Endodermal cell (in vitro differentiated cells): ENCODE results near the gene B3GALNT2. TPM values are rescaled to one million over a fixed set of nuclear protein-coding genes. Genes with fewer than 3 reads are reported as not detected.

Experiments used
- DNase-seq: peaks from one replicate; pipeline ENCODE4 v3.0.0-alpha.2; 2017
- H3K27ac ChIP-seq: 2 replicates; pipeline ENCODE4 v1.5.1; 2013; ENCODE audit warnings: mild to moderate bottlenecking, low read depth, low read length, moderate library complexity
- H3K27me3 ChIP-seq: 2 replicates; pipeline ENCODE4 v1.6.1; 2013; ENCODE audit warnings: mild to moderate bottlenecking, low read length, moderate library complexity; ENCODE audit not compliant: insufficient read depth, control insufficient read depth, poor library complexity, severe bottlenecking
- H3K36me3 ChIP-seq: 2 replicates; pipeline ENCODE4 v1.7.0; 2013; ENCODE audit warnings: mild to moderate bottlenecking, low read length, moderate library complexity; ENCODE audit not compliant: control insufficient read depth, insufficient read depth
- H3K4me1 ChIP-seq: one replicate; pipeline ENCODE4 v1.7.0; 2013; ENCODE audit warnings: low read length; ENCODE audit not compliant: control insufficient read depth, insufficient read depth
- H3K4me3 ChIP-seq: 2 replicates; pipeline ENCODE4 v1.5.1; 2013; ENCODE audit warnings: mild to moderate bottlenecking, low read length, moderate library complexity
- H3K9ac ChIP-seq: 2 replicates; pipeline ENCODE4 v1.6.1; 2013; ENCODE audit warnings: mild to moderate bottlenecking, low read length, moderate library complexity; ENCODE audit not compliant: poor library complexity, severe bottlenecking; ENCODE audit errors: extremely low read depth
- H3K9me3 ChIP-seq: 2 replicates; pipeline ENCODE4 v1.6.1; 2013; ENCODE audit warnings: mild to moderate bottlenecking, low read length, moderate library complexity; ENCODE audit not compliant: control insufficient read depth
- H3K27ac Mint-ChIP-seq: 2 replicates; pipeline ENCODE4 v1.8.0; 2020; ENCODE audit warnings: mixed read lengths
- H3K27me3 Mint-ChIP-seq: 2 replicates; pipeline ENCODE4 v1.8.0; 2021; ENCODE audit warnings: mild to moderate bottlenecking, mixed read lengths; ENCODE audit not compliant: insufficient read depth
- H3K36me3 Mint-ChIP-seq: 2 replicates; pipeline ENCODE4 v1.8.0; 2020; ENCODE audit warnings: low read depth, mixed read lengths
- H3K4me1 Mint-ChIP-seq: 2 replicates; pipeline ENCODE4 v1.8.0; 2020; ENCODE audit warnings: mixed read lengths
- H3K4me3 Mint-ChIP-seq: 2 replicates; pipeline ENCODE4 v1.8.0; 2020; ENCODE audit warnings: mild to moderate bottlenecking, moderate library complexity, mixed read lengths
- H3K9me3 Mint-ChIP-seq: 2 replicates; pipeline ENCODE4 v1.8.0; 2020; ENCODE audit warnings: mild to moderate bottlenecking, mixed read lengths
- WGBS, 2 experiments: methylation state at CpG; one replicate each; pipeline versions ENCODE4 v1.1.5 to v1.1.7; 2013; ENCODE audit warnings: missing lambda C conversion rate in 2 of 2, mixed read lengths in 1 of 2; ENCODE audit not compliant: insufficient coverage in 1 of 2, insufficient read length in 1 of 2; 5-methylcytosine and 5-hydroxymethylcytosine counted together
- total RNA-seq, 2 donors: library from RNA; stranded (reverse); fragmentation: NEBNext Ultra II Directional in 1 of 2; extraction: Animal tissue kit (Norgen Biotek cat#: 25700) in 1 of 2; gene quantifications; 2 replicates in 1 of 2; 3 replicates in 1 of 2; pipeline ENCODE4 v1.2.1, GENCODE V29; 2021
- TF ChIP-seq, protein P1 (sequence below): fragments of 200-600 bp; sonication (generic); conservative IDR thresholded peaks from 2 replicates; pipeline ENCODE4 v1.5.0; 2021; ENCODE audit warnings: antibody characterized with exemption, mild to moderate bottlenecking

B3GALNT2 gene
- total RNA-seq, 2 donors from 2014 or later = 33.0 to 34.3 TPM

GRCh38 chr1:235502601-235503402 lies 1.4 kb downstream of the B3GALNT2 start:
- Histone ChIP-seq H3K27ac (no peak overlapping the region), H3K27me3 (no peaks in the 10 kb centered on the region), H3K9me3 (no peaks in the 10 kb centered on the region), H3K9ac (peak overlapping the region; percentile 58), H3K4me3 (peak overlapping the region; percentile 90), H3K36me3 (no peaks in the 10 kb centered on the region), H3K4me1 (no peaks in the 10 kb centered on the region)
- Mint-ChIP-seq H3K4me1 (peaks cover 16% of the 10 kb centered on the region), H3K27ac (peak overlapping the region; percentile 95), H3K27me3 (no peaks in the 10 kb centered on the region), H3K36me3 (peaks cover 3% of the 10 kb centered on the region), H3K4me3 (peak overlapping the region; percentile 88), H3K9me3 (no peaks in the 10 kb centered on the region)
- WGBS, 2 experiments = 26 to 38% methylated on average over 4 to 5 of the region's 5 CpGs
- no peak for DNase-seq
- TF ChIP-seq, protein P1, sequence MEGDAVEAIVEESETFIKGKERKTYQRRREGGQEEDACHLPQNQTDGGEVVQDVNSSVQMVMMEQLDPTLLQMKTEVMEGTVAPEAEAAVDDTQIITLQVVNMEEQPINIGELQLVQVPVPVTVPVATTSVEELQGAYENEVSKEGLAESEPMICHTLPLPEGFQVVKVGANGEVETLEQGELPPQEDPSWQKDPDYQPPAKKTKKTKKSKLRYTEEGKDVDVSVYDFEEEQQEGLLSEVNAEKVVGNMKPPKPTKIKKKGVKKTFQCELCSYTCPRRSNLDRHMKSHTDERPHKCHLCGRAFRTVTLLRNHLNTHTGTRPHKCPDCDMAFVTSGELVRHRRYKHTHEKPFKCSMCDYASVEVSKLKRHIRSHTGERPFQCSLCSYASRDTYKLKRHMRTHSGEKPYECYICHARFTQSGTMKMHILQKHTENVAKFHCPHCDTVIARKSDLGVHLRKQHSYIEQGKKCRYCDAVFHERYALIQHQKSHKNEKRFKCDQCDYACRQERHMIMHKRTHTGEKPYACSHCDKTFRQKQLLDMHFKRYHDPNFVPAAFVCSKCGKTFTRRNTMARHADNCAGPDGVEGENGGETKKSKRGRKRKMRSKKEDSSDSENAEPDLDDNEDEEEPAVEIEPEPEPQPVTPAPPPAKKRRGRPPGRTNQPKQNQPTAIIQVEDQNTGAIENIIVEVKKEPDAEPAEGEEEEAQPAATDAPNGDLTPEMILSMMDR = no peak

DNA sequence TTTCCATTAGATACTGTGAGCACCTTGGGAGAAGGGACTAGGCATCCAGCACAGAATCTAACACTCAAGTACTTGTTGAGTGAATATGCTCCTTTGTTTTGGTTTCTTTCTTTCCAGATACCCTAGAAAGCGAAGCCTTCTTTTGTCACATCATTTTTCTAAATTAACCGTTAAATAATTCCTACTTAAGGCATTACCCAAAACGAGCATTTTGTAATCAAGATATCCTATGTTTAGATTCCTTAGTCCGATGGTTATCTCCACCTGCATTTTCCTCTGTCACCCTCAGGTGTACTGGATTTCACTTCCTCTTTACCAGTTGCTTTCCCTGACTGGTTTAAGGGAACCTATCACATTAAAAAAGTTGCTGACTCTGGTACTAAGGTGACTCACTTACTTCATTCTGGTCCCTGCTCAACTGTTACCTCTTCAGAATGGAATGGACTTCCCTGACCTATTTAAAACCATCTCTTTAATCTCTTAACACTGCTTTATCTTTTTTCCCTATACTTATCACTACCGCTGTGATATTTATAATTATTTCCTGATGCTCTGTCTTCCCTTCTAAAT lies 3.2 kb downstream of the B3GALNT2 start:
- Mint-ChIP-seq H3K36me3 (peaks cover 3% of the 10 kb centered on the region), H3K4me3 (no peak overlapping the region), H3K4me1 (peaks cover 16% of the 10 kb centered on the region), H3K27me3 (no peaks in the 10 kb centered on the region), H3K9me3 (no peaks in the 10 kb centered on the region), H3K27ac (no peak overlapping the region)
- no peak overlapping the region for H3K4me3 ChIP-seq
- WGBS, 2 experiments = 89 to 98% methylated on average over 4 to 5 of the region's 5 CpGs
- H3K9ac ChIP-seq = no peak overlapping the region
- H3K36me3 ChIP-seq = no peaks in the 10 kb centered on the region
- DNase-seq = no peak
- H3K4me1 ChIP-seq = no peaks in the 10 kb centered on the region
- TF ChIP-seq, protein P1 = no peak
- H3K27me3 ChIP-seq = no peaks in the 10 kb centered on the region
- H3K27ac ChIP-seq = no peak overlapping the region
- no peaks in the 10 kb centered on the region for H3K9me3 ChIP-seq

DNA sequence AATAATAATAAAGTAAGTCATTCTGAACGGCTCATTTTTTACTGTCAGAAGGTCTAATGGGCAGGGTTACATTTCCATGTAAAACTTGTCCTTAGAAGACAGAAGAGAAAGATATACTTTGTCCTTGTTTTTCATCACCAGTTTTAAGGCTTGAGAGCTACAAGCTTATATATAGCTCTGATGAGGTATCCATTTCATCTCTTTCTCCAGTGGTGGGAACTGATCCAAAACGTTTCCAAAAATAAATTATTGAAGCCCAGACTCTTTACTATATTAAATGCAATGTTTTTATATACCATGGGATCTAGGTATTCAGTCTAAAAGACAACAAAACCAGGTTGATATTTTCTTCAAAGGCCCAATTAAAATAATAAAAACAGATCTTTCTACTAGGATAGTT lies 8.7 kb downstream of the B3GALNT2 start:
- peaks cover 1% of the 10 kb centered on the region for H3K4me1 Mint-ChIP-seq
- H3K36me3 Mint-ChIP-seq = peaks cover 33% of the 10 kb centered on the region
- no peak overlapping the region for H3K27ac Mint-ChIP-seq
- H3K27ac ChIP-seq = no peak overlapping the region
- no peaks in the 10 kb centered on the region for H3K27me3 Mint-ChIP-seq
- no peak for DNase-seq
- TF ChIP-seq, protein P1 = no peak
- 94 to 100% methylated on average over 1 of the region's 2 CpGs for WGBS, 2 experiments
- H3K4me1 ChIP-seq = no peaks in the 10 kb centered on the region
- H3K27me3 ChIP-seq = no peaks in the 10 kb centered on the region
- no peaks in the 10 kb centered on the region for H3K9me3 Mint-ChIP-seq
- no peak overlapping the region for H3K4me3 ChIP-seq
- no peaks in the 10 kb centered on the region for H3K9me3 ChIP-seq
- H3K9ac ChIP-seq = no peak overlapping the region
- H3K4me3 Mint-ChIP-seq = no peak overlapping the region
- peaks cover 31% of the 10 kb centered on the region for H3K36me3 ChIP-seq
